GM12878 (cell line): ENCODE results near the gene PHAF1. TPM values are rescaled to one million over a fixed set of nuclear protein-coding genes. Genes with fewer than 3 reads are reported as not detected.

Experiments
- ATAC-seq: fragments of 200-7000 bp; cut with Tn5 transposase; 3 replicates; pipeline ENCODE4 v1.9.1; 2020; ENCODE audit warnings: mild to moderate bottlenecking, moderate library complexity
- BruUV-seq: library from RNA; stranded (reverse); fragments of 400-500 nt; replicated peaks from 2 replicates; lab custom pipeline; 2021; lab: Mats Ljungman, UMichigan
- CTCF ChIA-PET: fragments of 300-600 bp; sonication (Branson Sonifier 250); formaldehyde crosslinking; extraction: SDS; loops from one replicate; lab custom pipeline; 2021; ENCODE audit warnings: inconsistent platforms; lab: Yijun Ruan, JAX
- POLR2A ChIA-PET: fragments of 350-600 bp; formaldehyde crosslinking; extraction: SDS; loops from one replicate; lab custom pipeline; 2021; ENCODE audit warnings: inconsistent platforms; lab: Charles Lee
- RAD21 ChIA-PET: fragments of 300-600 bp; sonication (Branson Sonifier 250); formaldehyde crosslinking; loops from one replicate; lab custom pipeline; 2023; ENCODE audit warnings: antibody characterized with exemption; ENCODE audit not compliant: unreplicated experiment; lab: Charles Lee
- SMC1A ChIA-PET: fragments of 300-600 bp; sonication (Branson Sonifier 250); formaldehyde crosslinking; loops from one replicate; lab custom pipeline; 2023; ENCODE audit not compliant: unreplicated experiment, uncharacterized antibody; lab: Charles Lee
- DNase-seq: peaks from one replicate; pipeline ENCODE4 v3.0.0-alpha.2; 2011; ENCODE audit warnings: low read depth, low spot score
- FAIRE-seq: peaks from 3 replicates; lab custom pipeline; 2011; peaks lifted over from hg19 to GRCh38; lab: Jason Lieb, UNC
- H2AFZ ChIP-seq: 2 replicates; pipeline ENCODE4 v1.6.0; 2011; ENCODE audit warnings: low read depth, low read length, control low read depth; ENCODE audit not compliant: control insufficient read depth
- H3K27ac ChIP-seq: 2 replicates; pipeline ENCODE4 v1.5.1; 2011; ENCODE audit warnings: control low read depth; ENCODE audit not compliant: control insufficient read depth, insufficient read depth
- H3K27me3 ChIP-seq, 2 experiments: replicated peaks in 1 of 2; 2 replicates each; pipeline versions ENCODE4 v1.6.0 to v1.6.1; 2011; ENCODE audit warnings: low read length in 1 of 2; ENCODE audit not compliant: control insufficient read depth in 2 of 2, insufficient read depth in 2 of 2
- H3K36me3 ChIP-seq, 2 experiments: 2 replicates each; pipeline ENCODE4 v1.5.1; 2011; ENCODE audit warnings: low read length in 1 of 2; ENCODE audit not compliant: control insufficient read depth in 2 of 2, insufficient read depth in 2 of 2
- H3K4me1 ChIP-seq: 2 replicates; pipeline ENCODE4 v1.6.1; 2011; ENCODE audit warnings: mild to moderate bottlenecking, low read length, moderate library complexity, mixed read lengths; ENCODE audit not compliant: control insufficient read depth, insufficient read depth
- H3K4me2 ChIP-seq: 2 replicates; pipeline ENCODE4 v1.6.0; 2011; ENCODE audit warnings: control low read depth; ENCODE audit not compliant: control insufficient read depth, insufficient read depth
- H3K4me3 ChIP-seq: fragments of 200-600 bp; sonication (generic); 2 replicates; pipeline ENCODE4 v1.5.1; 2016
- H3K79me2 ChIP-seq: 2 replicates; pipeline ENCODE4 v1.6.0; 2011; ENCODE audit warnings: low read length; ENCODE audit not compliant: control insufficient read depth, insufficient read depth
- H3K9ac ChIP-seq: 2 replicates; pipeline ENCODE4 v1.8.0; 2011; ENCODE audit warnings: low read length, control low read depth, mixed read lengths; ENCODE audit not compliant: control insufficient read depth, insufficient read depth
- H3K9me3 ChIP-seq: replicated peaks from 3 replicates; pipeline ENCODE4 v1.5.1; 2011; ENCODE audit warnings: mild to moderate bottlenecking, low read length; ENCODE audit not compliant: control insufficient read depth, insufficient read depth
- H4K20me1 ChIP-seq: 2 replicates; pipeline ENCODE4 v1.6.0; 2011; ENCODE audit not compliant: control insufficient read depth, insufficient read depth
- CEBPB ChIP-seq, 2 experiments: fragments of 150-350 bp in 1 of 2; IDR thresholded peaks; 2 replicates each; pipeline ENCODE4 v1.6.1; 2012 to 2014; ENCODE audit warnings: low read depth in 2 of 2, low read length in 2 of 2, borderline replicate concordance in 1 of 2, inconsistent platforms in 1 of 2
- CREM ChIP-seq: IDR thresholded peaks from 2 replicates; pipeline ENCODE4 v1.6.1; 2014; ENCODE audit warnings: antibody characterized with exemption, low read depth
- MEF2B ChIP-seq: fragments of 450-650 bp; IDR thresholded peaks from 2 replicates; pipeline ENCODE4 v1.6.1; 2018; ENCODE audit warnings: mild to moderate bottlenecking, moderate library complexity; ENCODE audit not compliant: partially characterized antibody, poor library complexity, severe bottlenecking
- MTA3 ChIP-seq: IDR thresholded peaks from 2 replicates; pipeline ENCODE4 v1.6.1; 2012; ENCODE audit warnings: low read length, inconsistent platforms, borderline replicate concordance
- NRF1 ChIP-seq: conservative IDR thresholded peaks from 2 replicates; pipeline ENCODE4 v1.6.1; 2011; ENCODE audit warnings: mild to moderate bottlenecking, low read depth, low read length, improper control_type of control experiment
- PBX3 ChIP-seq: IDR thresholded peaks from 2 replicates; pipeline ENCODE4 v1.6.1; 2011; ENCODE audit warnings: mild to moderate bottlenecking, low read depth, low read length, moderate library complexity; ENCODE audit not compliant: insufficient replicate concordance
- ZNF24 ChIP-seq: fragments of 450-650 bp; IDR thresholded peaks from 2 replicates; pipeline ENCODE4 v1.6.1; 2017; ENCODE audit warnings: antibody characterized with exemption, mild to moderate bottlenecking
- WGBS: methylation state at CpG from one replicate; pipeline ENCODE4 v1.1.6; 2016; ENCODE audit warnings: low lambda C conversion rate; ENCODE audit not compliant: insufficient replicate concordance, insufficient coverage; ENCODE audit errors: missing lambda C conversion rate; 5-methylcytosine and 5-hydroxymethylcytosine counted together
- in situ Hi-C: fragments of 300-500 bp; cut with MboI; formaldehyde crosslinking; loops from 9 replicates; pipeline ENCODE4 v1.14.3; 2018; ENCODE audit warnings: mixed read lengths
- intact Hi-C: fragments of 100-400 bp; cut with micrococcal nuclease; formaldehyde crosslinking; loops from one replicate; pipeline ENCODE4 v1.14.2; 2022; ENCODE audit not compliant: unreplicated experiment
- polyA plus RNA-seq, 11 experiments: library from polyadenylated mRNA; depleted of rRNA in 4 of 11; unstranded in 6 of 11; stranded (reverse) in 5 of 11; fragments of >200 nt; fragmentation: Nextera tagmentation in 4 of 11; fragmentation: Illumina TruSeq in 1 of 11; extraction: Ambion mirVana in 4 of 11; extraction: Trizol in 1 of 11; gene quantifications; 1 replicate in 1 of 11; 2 replicates in 10 of 11; pipeline versions ENCODE4 v1.2.1 to v1.2.3, GENCODE V29; 2011 to 2016; ENCODE audit warnings: inconsistent platforms in 2 of 11, missing spikeins in 2 of 11, low read depth in 1 of 11
- total RNA-seq, 4 experiments: library from RNA; depleted of rRNA in 3 of 4; stranded (reverse); fragments of >200 nt in 3 of 4; fragmentation: Illumina TruSeq in 1 of 4; extraction: Trizol in 1 of 4; gene quantifications; 2 replicates each; pipeline versions ENCODE4 v1.2.1 to v1.2.3, GENCODE V29; 2013 to 2021
- TF ChIP-seq, protein P1 (sequence below): fragments of 450-650 bp; IDR thresholded peaks from 2 replicates; pipeline ENCODE4 v1.6.1; 2017; ENCODE audit warnings: mild to moderate bottlenecking, low read depth, inconsistent platforms; ENCODE audit not compliant: poor library complexity, severe bottlenecking

PHAF1 gene
- total and polyA plus RNA-seq, 10 of the 15 experiments (the other 5 are each of a cell fraction or from before 2014, with no cell fraction given), result 4.5 to 20.9 (median 14.9) TPM

GRCh38 chr16:67115639-67116038, 5.9 kb downstream of the PHAF1 start:
- H3K9ac ChIP-seq, result no peak overlapping the region
- H3K4me1 ChIP-seq, result peaks cover 3% of the 10 kb centered on the region; the same call in 1 of the 2 replicates
- H3K4me2 ChIP-seq, result no peak overlapping the region
- in situ Hi-C loops (no loop called here), intact Hi-C loops (no loop called here)
- H3K36me3 ChIP-seq, result no peaks in the 10 kb centered on the region; a peak in 2 of 4 replicates
- SMC1A ChIA-PET, result interaction anchor here (0.7 to 2.1 kb wide), 4 partner anchors 8 to 97 kb away, joined by 3 to 8 read pairs (median 3); no protein-coding TSS in a partner anchor
- no peak overlapping the region for H3K27ac ChIP-seq
- H3K4me3 ChIP-seq, result no peak overlapping the region
- 86% methylated on average over 7 of the region's 7 CpGs for WGBS
- FAIRE-seq (no peak), ATAC-seq (no peak), DNase-seq (no peak)
- no peaks in the 10 kb centered on the region for H3K9me3 ChIP-seq
- H3K27me3 ChIP-seq, result no peaks in the 10 kb centered on the region
- no peaks in the 10 kb centered on the region for H4K20me1 ChIP-seq
- RAD21 ChIA-PET, result interaction anchor here (0.6 kb wide), 1 partner anchor 159 kb away, joined by 3 read pairs; no protein-coding TSS in a partner anchor
- peaks cover 13% of the 10 kb centered on the region for H3K79me2 ChIP-seq
- no TSS peak for BruUV-seq
- CTCF ChIA-PET, result interaction anchor here (1.0 to 2.9 kb wide), 6 partner anchors 14 to 161 kb away, joined by 4 to 12 read pairs (median 4); no protein-coding TSS in a partner anchor
- TF ChIP-seq PBX3, result no peak
- TF ChIP-seq CREM, result no peak
- TF ChIP-seq MEF2B, result no peak
- no peak for TF ChIP-seq CEBPB (IDR thresholded peaks at IDR 0.05; ENCODE audit: borderline replicate concordance in 1 of 2, low read depth in 2 of 2, low read length in 2 of 2)
- TF ChIP-seq MTA3, result no peak
- no peak for TF ChIP-seq ZNF24
- TF ChIP-seq, protein P1, sequence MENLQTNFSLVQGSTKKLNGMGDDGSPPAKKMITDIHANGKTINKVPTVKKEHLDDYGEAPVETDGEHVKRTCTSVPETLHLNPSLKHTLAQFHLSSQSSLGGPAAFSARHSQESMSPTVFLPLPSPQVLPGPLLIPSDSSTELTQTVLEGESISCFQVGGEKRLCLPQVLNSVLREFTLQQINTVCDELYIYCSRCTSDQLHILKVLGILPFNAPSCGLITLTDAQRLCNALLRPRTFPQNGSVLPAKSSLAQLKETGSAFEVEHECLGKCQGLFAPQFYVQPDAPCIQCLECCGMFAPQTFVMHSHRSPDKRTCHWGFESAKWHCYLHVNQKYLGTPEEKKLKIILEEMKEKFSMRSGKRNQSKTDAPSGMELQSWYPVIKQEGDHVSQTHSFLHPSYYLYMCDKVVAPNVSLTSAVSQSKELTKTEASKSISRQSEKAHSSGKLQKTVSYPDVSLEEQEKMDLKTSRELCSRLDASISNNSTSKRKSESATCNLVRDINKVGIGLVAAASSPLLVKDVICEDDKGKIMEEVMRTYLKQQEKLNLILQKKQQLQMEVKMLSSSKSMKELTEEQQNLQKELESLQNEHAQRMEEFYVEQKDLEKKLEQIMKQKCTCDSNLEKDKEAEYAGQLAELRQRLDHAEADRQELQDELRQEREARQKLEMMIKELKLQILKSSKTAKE, result no peak
- TF ChIP-seq NRF1, result no peak
- POLR2A ChIA-PET, result no interaction called here
- H2AFZ ChIP-seq, result no peak overlapping the region
